ENCODE results near the gene CD300LF.

- no peak for TF ChIP-seq TAF1 (IDR thresholded peaks at IDR 0.05; ENCODE audit: borderline replicate concordance, insufficient read depth, low read length)
- TF ChIP-seq FOXP2 (optimal IDR thresholded peaks at IDR 0.05; ENCODE audit: borderline replicate concordance, extremely low read depth, extremely low read length, insufficient read depth) = no peak
- no peak for TF ChIP-seq SIN3A (IDR thresholded peaks at IDR 0.05; ENCODE audit: borderline replicate concordance, insufficient read depth, low read length)
- no peak for TF ChIP-seq REST (IDR thresholded peaks at IDR 0.05; ENCODE audit: insufficient read depth in 1 of 2, low read depth in 2 of 2, low read length in 2 of 2)
Measured at GRCh38 chr17:74649909-74650308, 62.8 kb downstream of the CD300LF start.
